Epithelial cell of proximal tubule (primary cell): Measurements from ENCODE around the gene GOLGA6L7. TPM values are rescaled to one million over a fixed set of nuclear protein-coding genes. Genes with fewer than 3 reads are reported as not detected.

Source experiments
- DNase-seq: peaks from one replicate; pipeline ENCODE4 v3.0.0-alpha.2; 2011; ENCODE audit warnings: low read depth
- H3K4me3 ChIP-seq: 2 replicates; pipeline ENCODE4 v1.5.1; 2011; ENCODE audit warnings: low read depth, mild to moderate bottlenecking, low read length
- CTCF ChIP-seq: conservative IDR thresholded peaks from 2 replicates; pipeline ENCODE4 v1.5.1; 2012; ENCODE audit warnings: low read depth, mild to moderate bottlenecking, low read length
- total RNA-seq: library from RNA; depleted of rRNA; stranded (reverse); fragments of >200 nt; gene quantifications from 2 replicates; pipeline ENCODE4 v1.2.3, GENCODE V29; 2015

The GOLGA6L7 gene
- total RNA-seq, 1 donor from 2014 or later = not detected

- peak overlapping the region; percentile 60 for H3K4me3 ChIP-seq
- no peak for TF ChIP-seq CTCF
- no peak for DNase-seq
Observed at GRCh38 chr15:28887339-28888174, 39.1 kb upstream of the GOLGA6L7 start.

GRCh38 chr15:28886431-28887338 is 38.2 kb upstream of the GOLGA6L7 start:
- peak overlapping the region; percentile 60 for H3K4me3 ChIP-seq
- no peak for TF ChIP-seq CTCF
- DNase-seq = no peak

GRCh38 chr15:28885630-28886430 is 37.4 kb upstream of the GOLGA6L7 start, which contains the start of gene APBA2:
APBA2 (plus strand) TSS chr15:28885974; CDS start chr15:29053885, 167,911 bp downstream.
- peak; percentile 1 for TF ChIP-seq CTCF
- H3K4me3 ChIP-seq = peak within 1 kb of the TSS; percentile 60
- DNase-seq = no peak

- no peak for DNase-seq
- TF ChIP-seq CTCF = no peak
- H3K4me3 ChIP-seq = peak overlapping the region; percentile 60
Observed at GRCh38 chr15:28885128-28885629, 36.7 kb upstream of the GOLGA6L7 start.

GRCh38 chr15:28884151-28884940 is 35.9 kb upstream of the GOLGA6L7 start:
- TF ChIP-seq CTCF = no peak
- no peak for DNase-seq
- no peak overlapping the region for H3K4me3 ChIP-seq
